ENCODE measurements around the gene CDH11. TPM values are rescaled to one million over a fixed set of nuclear protein-coding genes. Genes with fewer than 3 reads are reported as not detected.

The CDH11 gene
- polyA plus RNA-seq, 1 donor = 27.8 TPM

DNA sequence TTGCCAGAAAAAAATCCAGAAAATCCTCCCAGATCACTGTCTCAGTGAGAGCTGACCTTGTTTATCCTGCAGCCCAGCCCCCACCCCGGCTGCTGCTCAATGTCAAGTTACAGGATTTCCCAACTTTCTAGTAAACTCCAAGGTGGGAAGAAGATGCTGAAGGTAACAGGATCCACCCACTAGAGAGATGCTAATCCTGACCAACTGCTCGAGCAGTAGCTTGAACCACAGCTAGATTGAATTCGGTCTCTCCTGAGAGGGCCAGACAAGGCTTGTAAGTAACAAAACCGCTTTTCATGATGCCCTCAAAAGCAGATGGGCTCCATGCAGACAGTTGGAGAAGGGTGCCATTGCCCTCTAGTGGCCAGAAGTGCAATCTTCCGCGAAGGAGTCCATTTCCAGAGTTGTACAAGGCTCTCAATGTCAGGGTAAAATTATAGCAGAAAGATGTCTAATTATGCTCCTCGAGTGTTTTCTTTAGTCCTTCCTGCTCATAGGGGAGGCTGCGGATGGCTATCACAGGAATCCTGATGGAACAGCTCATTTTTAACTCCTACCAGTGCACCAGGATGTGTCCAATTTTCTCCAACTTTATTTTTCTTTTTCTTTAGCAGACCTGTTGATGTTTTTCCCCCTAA, 3.9 kb downstream of the CDH11 start:
- no peak overlapping the region for H3K4me3 ChIP-seq (ENCODE audit: low read length)
- peak; percentile 56 to 58 for DNase-seq
- H3K27me3 ChIP-seq (ENCODE audit: control insufficient read depth, insufficient read depth, low read length) = peaks cover 33% of the 10 kb centered on the region
- 0% methylated on average over 3 of the region's 8 CpGs for WGBS (ENCODE audit: insufficient coverage, low lambda C conversion rate)
- peaks cover 4% of the 10 kb centered on the region for H3K9me3 ChIP-seq (ENCODE audit: control insufficient read depth, low read depth, low read length)
- no peak overlapping the region for H3K27ac ChIP-seq (ENCODE audit: low read length)
- H3K36me3 ChIP-seq (ENCODE audit: control insufficient read depth, insufficient read depth, low read length) = no peaks in the 10 kb centered on the region
- no peaks in the 10 kb centered on the region for H3K4me1 ChIP-seq (ENCODE audit: control insufficient read depth, insufficient read depth, low read length)

DNA sequence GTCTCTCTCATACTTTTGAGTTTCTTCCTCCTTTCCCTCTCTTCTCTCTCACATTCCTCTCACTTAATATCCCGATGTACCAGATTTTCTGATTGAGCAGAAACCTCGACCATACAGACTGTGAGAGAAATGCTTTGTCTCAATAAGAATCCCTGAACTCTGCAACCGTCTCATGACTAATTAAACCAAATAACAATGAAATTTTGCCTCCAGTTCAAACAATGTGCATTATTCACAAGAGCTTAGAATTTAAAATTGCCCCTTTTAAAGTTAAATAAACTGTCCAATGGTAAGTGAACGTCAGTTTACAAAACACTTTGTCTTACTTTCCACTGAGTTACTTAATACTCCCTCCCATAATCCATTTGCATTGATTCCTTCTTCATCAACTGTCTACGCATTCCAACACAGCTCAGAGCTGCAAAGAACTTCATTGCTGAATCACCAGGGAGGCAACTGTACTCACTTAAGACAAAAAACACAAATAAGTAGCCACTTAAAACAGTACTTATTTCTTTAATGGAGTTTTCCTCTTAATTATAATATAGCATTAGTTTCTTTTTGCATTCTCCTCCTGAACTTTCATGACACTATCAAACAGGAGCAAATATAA, 4.9 kb downstream of the CDH11 start:
- WGBS (ENCODE audit: insufficient coverage, low lambda C conversion rate) = 65% methylated on average over 2 of the region's 5 CpGs
- H3K27ac ChIP-seq (ENCODE audit: low read length) = no peak overlapping the region
- DNase-seq = no peak
- no peaks in the 10 kb centered on the region for H3K4me1 ChIP-seq (ENCODE audit: control insufficient read depth, insufficient read depth, low read length)
- H3K4me3 ChIP-seq (ENCODE audit: low read length) = no peak overlapping the region
- no peaks in the 10 kb centered on the region for H3K36me3 ChIP-seq (ENCODE audit: control insufficient read depth, insufficient read depth, low read length)
- peaks cover 24% of the 10 kb centered on the region for H3K27me3 ChIP-seq (ENCODE audit: control insufficient read depth, insufficient read depth, low read length)
- no peaks in the 10 kb centered on the region for H3K9me3 ChIP-seq (ENCODE audit: control insufficient read depth, low read depth, low read length)

DNA sequence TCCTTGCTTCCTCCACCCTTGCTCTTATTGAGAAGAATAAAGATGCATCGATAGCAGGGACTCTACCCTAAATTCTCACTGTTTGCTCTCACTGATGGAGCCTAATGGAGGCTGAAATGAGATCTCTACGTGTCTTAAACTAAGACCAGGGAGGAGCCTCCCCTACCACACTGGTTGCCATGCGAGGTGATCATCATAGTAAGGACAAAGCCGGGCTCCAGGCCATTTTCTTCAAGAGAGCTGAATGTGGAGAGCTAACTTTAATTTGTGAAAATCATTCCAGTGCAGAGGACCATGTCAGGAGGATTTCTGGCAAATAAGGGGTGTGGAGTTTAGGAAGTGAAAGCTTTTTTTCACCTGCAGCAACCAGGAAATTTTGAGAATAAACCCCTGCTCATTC, 5.6 kb downstream of the CDH11 start:
- no peak overlapping the region for H3K4me3 ChIP-seq (ENCODE audit: low read length)
- no peaks in the 10 kb centered on the region for H3K9me3 ChIP-seq (ENCODE audit: control insufficient read depth, low read depth, low read length)
- H3K27ac ChIP-seq (ENCODE audit: low read length) = no peak overlapping the region
- H3K36me3 ChIP-seq (ENCODE audit: control insufficient read depth, insufficient read depth, low read length) = no peaks in the 10 kb centered on the region
- DNase-seq = no peak
- no peaks in the 10 kb centered on the region for H3K4me1 ChIP-seq (ENCODE audit: control insufficient read depth, insufficient read depth, low read length)
- H3K27me3 ChIP-seq (ENCODE audit: control insufficient read depth, insufficient read depth, low read length) = peaks cover 18% of the 10 kb centered on the region
- no CpG with 5 or more reads among the region's 4 CpGs for WGBS (ENCODE audit: insufficient coverage, low lambda C conversion rate)

- WGBS (ENCODE audit: insufficient coverage, low lambda C conversion rate) = no CpG with 5 or more reads among the region's 9 CpGs
- no peak for DNase-seq
Observed at GRCh38 chr16:65114527-65114926, 7.3 kb downstream of the CDH11 start.

DNA sequence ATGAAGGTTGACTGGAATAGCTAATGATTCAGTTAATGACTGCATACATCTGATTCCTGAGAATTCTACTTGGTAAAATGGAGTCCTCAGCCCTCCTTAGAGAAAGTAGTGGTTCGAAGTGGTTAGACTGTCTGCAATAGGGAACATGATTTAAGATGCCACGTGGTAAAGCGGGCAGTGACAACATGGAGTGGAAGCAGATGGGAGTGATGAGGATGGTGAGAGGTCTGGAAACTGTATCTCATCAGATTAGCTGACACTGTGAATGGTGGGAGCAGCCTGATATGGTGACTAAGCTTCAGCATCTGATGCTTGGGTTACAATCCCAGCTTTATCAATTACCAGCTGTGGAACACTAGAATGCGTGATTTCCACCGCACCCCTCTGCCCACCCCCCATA, 8.4 kb downstream of the CDH11 start:
- no peak for DNase-seq
- H3K27me3 ChIP-seq (ENCODE audit: control insufficient read depth, insufficient read depth, low read length) = no peaks in the 10 kb centered on the region
- no peaks in the 10 kb centered on the region for H3K4me1 ChIP-seq (ENCODE audit: control insufficient read depth, insufficient read depth, low read length)
- WGBS (ENCODE audit: insufficient coverage, low lambda C conversion rate) = no CpG with 5 or more reads among the region's 5 CpGs
- no peak overlapping the region for H3K27ac ChIP-seq (ENCODE audit: low read length)
- no peaks in the 10 kb centered on the region for H3K36me3 ChIP-seq (ENCODE audit: control insufficient read depth, insufficient read depth, low read length)
- no peaks in the 10 kb centered on the region for H3K9me3 ChIP-seq (ENCODE audit: control insufficient read depth, low read depth, low read length)
- H3K4me3 ChIP-seq (ENCODE audit: low read length) = no peak overlapping the region

More at GRCh38 chr16:65114527-65114926, 7.3 kb downstream of the CDH11 start:
- Histone ChIP-seq H3K27me3 (ENCODE audit: control insufficient read depth, insufficient read depth, low read length) (peaks cover 4% of the 10 kb centered on the region), H3K9me3 (ENCODE audit: control insufficient read depth, low read depth, low read length) (no peaks in the 10 kb centered on the region), H3K4me3 (ENCODE audit: low read length) (no peak overlapping the region), H3K36me3 (ENCODE audit: control insufficient read depth, insufficient read depth, low read length) (no peaks in the 10 kb centered on the region), H3K27ac (ENCODE audit: low read length) (no peak overlapping the region), H3K4me1 (ENCODE audit: control insufficient read depth, insufficient read depth, low read length) (no peaks in the 10 kb centered on the region)

- no peak for DNase-seq
- Histone ChIP-seq H3K4me1 (ENCODE audit: control insufficient read depth, insufficient read depth, low read length) (no peaks in the 10 kb centered on the region), H3K36me3 (ENCODE audit: control insufficient read depth, insufficient read depth, low read length) (no peaks in the 10 kb centered on the region), H3K27me3 (ENCODE audit: control insufficient read depth, insufficient read depth, low read length) (no peaks in the 10 kb centered on the region), H3K9me3 (ENCODE audit: control insufficient read depth, low read depth, low read length) (no peaks in the 10 kb centered on the region), H3K4me3 (ENCODE audit: low read length) (no peak overlapping the region), H3K27ac (ENCODE audit: low read length) (no peak overlapping the region)
- WGBS (ENCODE audit: insufficient coverage, low lambda C conversion rate) = no CpG with 5 or more reads among the region's 5 CpGs
Observed at GRCh38 chr16:65111306-65111705, 10.6 kb downstream of the CDH11 start.

DNA sequence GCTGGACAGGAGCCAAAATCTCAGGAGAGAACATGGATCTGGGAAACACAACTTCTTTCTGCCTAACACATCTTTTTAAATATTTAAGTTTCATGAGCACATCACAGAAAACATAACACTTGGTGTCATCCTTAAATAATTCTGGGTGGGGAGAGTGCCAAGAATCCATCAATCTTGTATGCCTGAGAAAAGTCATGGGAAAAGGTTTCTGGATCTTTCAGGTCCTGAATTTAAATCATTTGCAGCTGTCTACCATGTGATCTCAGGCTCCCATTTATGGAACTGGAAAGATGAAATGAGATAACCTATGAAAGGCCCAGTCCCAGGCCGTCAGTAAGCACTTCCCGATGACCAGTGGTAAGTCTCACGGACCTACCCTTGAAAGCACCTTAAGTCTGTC, 15.1 kb downstream of the CDH11 start:
- H3K4me1 ChIP-seq (ENCODE audit: control insufficient read depth, insufficient read depth, low read length) = no peaks in the 10 kb centered on the region
- no peaks in the 10 kb centered on the region for H3K9me3 ChIP-seq (ENCODE audit: control insufficient read depth, low read depth, low read length)
- no peak overlapping the region for H3K4me3 ChIP-seq (ENCODE audit: low read length)
- DNase-seq = no peak
- H3K36me3 ChIP-seq (ENCODE audit: control insufficient read depth, insufficient read depth, low read length) = no peaks in the 10 kb centered on the region
- no peak overlapping the region for H3K27ac ChIP-seq (ENCODE audit: low read length)
- no peaks in the 10 kb centered on the region for H3K27me3 ChIP-seq (ENCODE audit: control insufficient read depth, insufficient read depth, low read length)
- no CpG with 5 or more reads among the region's 3 CpGs for WGBS (ENCODE audit: insufficient coverage, low lambda C conversion rate)

DNA sequence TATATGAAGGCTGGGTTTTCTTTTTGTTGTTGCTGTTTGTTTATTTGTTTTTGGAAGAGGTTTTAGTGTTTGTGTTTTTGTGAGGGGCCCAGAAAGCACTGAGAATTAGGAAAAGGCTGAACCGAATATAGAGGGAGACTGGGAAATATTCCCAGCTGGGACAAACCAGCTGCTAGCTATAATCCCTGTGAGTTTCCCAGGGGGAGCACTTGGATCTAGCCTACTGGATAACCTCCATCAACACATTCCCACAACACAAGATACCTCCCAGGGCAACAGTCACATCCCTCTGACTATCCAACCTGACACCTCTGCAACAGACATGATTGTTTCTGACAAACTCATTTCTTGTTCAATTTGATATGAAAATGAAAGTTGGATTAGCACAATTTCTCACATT, 16.7 kb downstream of the CDH11 start:
- WGBS (ENCODE audit: insufficient coverage, low lambda C conversion rate) = no CpG with 5 or more reads among the region's 1 CpG
- no peaks in the 10 kb centered on the region for H3K4me1 ChIP-seq (ENCODE audit: control insufficient read depth, insufficient read depth, low read length)

GRCh38 chr16:65104471-65104870, 17.4 kb downstream of the CDH11 start:
- Histone ChIP-seq H3K9me3 (ENCODE audit: control insufficient read depth, low read depth, low read length) (no peaks in the 10 kb centered on the region), H3K27me3 (ENCODE audit: control insufficient read depth, insufficient read depth, low read length) (no peaks in the 10 kb centered on the region), H3K36me3 (ENCODE audit: control insufficient read depth, insufficient read depth, low read length) (no peaks in the 10 kb centered on the region), H3K4me3 (ENCODE audit: low read length) (no peak overlapping the region), H3K27ac (ENCODE audit: low read length) (no peak overlapping the region), H3K4me1 (ENCODE audit: control insufficient read depth, insufficient read depth, low read length) (no peaks in the 10 kb centered on the region)
- no peak for DNase-seq
- WGBS (ENCODE audit: insufficient coverage, low lambda C conversion rate) = 100% methylated on average over 1 of the region's 3 CpGs

More for the DNA sequence above, 16.7 kb downstream of the CDH11 start:
- Histone ChIP-seq H3K27me3 (ENCODE audit: control insufficient read depth, insufficient read depth, low read length) (no peaks in the 10 kb centered on the region), H3K27ac (ENCODE audit: low read length) (no peak overlapping the region), H3K4me3 (ENCODE audit: low read length) (no peak overlapping the region), H3K9me3 (ENCODE audit: control insufficient read depth, low read depth, low read length) (no peaks in the 10 kb centered on the region), H3K36me3 (ENCODE audit: control insufficient read depth, insufficient read depth, low read length) (no peaks in the 10 kb centered on the region)
- DNase-seq = no peak

DNA sequence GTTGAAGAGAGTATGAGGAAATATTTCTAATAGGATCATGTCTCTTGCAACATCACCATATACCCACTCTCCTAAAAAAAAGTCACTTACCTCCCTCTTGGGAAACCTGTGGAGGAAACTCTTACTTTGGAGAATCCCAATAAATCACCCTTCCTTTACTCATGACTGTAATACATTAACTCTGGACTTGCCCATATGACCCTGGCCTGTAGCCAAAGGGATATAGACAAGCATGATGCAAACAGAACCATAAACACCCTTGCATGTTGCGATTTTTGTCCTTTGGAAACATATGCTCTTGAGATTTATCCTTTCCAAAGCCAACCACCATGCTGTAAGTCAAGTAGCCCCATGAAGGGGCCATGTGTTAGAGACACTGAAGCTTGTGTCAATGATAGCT, 19.5 kb downstream of the CDH11 start:
- H3K4me3 ChIP-seq (ENCODE audit: low read length) = no peak overlapping the region
- WGBS (ENCODE audit: insufficient coverage, low lambda C conversion rate) = no CpG with 5 or more reads among the region's 1 CpG
- no peak for DNase-seq

GRCh38 chr16:65101009-65101408, 20.9 kb downstream of the CDH11 start:
- no peaks in the 10 kb centered on the region for H3K27me3 ChIP-seq (ENCODE audit: control insufficient read depth, insufficient read depth, low read length)
- H3K4me1 ChIP-seq (ENCODE audit: control insufficient read depth, insufficient read depth, low read length) = no peaks in the 10 kb centered on the region
- no peak for DNase-seq
- no peaks in the 10 kb centered on the region for H3K36me3 ChIP-seq (ENCODE audit: control insufficient read depth, insufficient read depth, low read length)
- no peak overlapping the region for H3K4me3 ChIP-seq (ENCODE audit: low read length)
- no peak overlapping the region for H3K27ac ChIP-seq (ENCODE audit: low read length)
- no peaks in the 10 kb centered on the region for H3K9me3 ChIP-seq (ENCODE audit: control insufficient read depth, low read depth, low read length)

More for the DNA sequence above, 19.5 kb downstream of the CDH11 start:
- H3K4me1 ChIP-seq (ENCODE audit: control insufficient read depth, insufficient read depth, low read length) = no peaks in the 10 kb centered on the region
- H3K27me3 ChIP-seq (ENCODE audit: control insufficient read depth, insufficient read depth, low read length) = no peaks in the 10 kb centered on the region
- H3K9me3 ChIP-seq (ENCODE audit: control insufficient read depth, low read depth, low read length) = no peaks in the 10 kb centered on the region
- no peaks in the 10 kb centered on the region for H3K36me3 ChIP-seq (ENCODE audit: control insufficient read depth, insufficient read depth, low read length)
- no peak overlapping the region for H3K27ac ChIP-seq (ENCODE audit: low read length)
